IPS-20b (cell line): ENCODE data around the gene MYBPC1.
"Not testable (repeated sequence)": the region's sequence is repeated elsewhere in the genome, so short reads cannot be mapped to it uniquely, and the experiment has no call there.

Experiments used
- H3K27ac ChIP-seq: one replicate; pipeline ENCODE4 v1.5.1; 2013; ENCODE audit warnings: low read length
- H3K27me3 ChIP-seq: 2 replicates; pipeline ENCODE4 v1.6.1; 2013; ENCODE audit warnings: mild to moderate bottlenecking, low read length, inconsistent platforms; ENCODE audit not compliant: insufficient read depth
- H3K36me3 ChIP-seq: 2 replicates; pipeline ENCODE4 v1.6.1; 2013; ENCODE audit warnings: low read depth, mild to moderate bottlenecking, inconsistent platforms, low read length, moderate library complexity; ENCODE audit not compliant: insufficient read depth
- H3K4me1 ChIP-seq: 2 replicates; pipeline ENCODE4 v1.6.1; 2013; ENCODE audit warnings: mild to moderate bottlenecking, control low read depth, inconsistent platforms, low read length, moderate library complexity; ENCODE audit not compliant: insufficient read depth
- H3K4me3 ChIP-seq: 2 replicates; pipeline ENCODE4 v1.5.1; 2013; ENCODE audit warnings: mild to moderate bottlenecking, low read length, inconsistent platforms
- H3K9ac ChIP-seq: 2 replicates; pipeline ENCODE4 v1.6.1; 2013; ENCODE audit warnings: low read depth, mild to moderate bottlenecking, inconsistent platforms, low read length, moderate library complexity
- H3K9me3 ChIP-seq: 2 replicates; pipeline ENCODE4 v1.6.1; 2013; ENCODE audit warnings: mild to moderate bottlenecking, low read depth, low read length, inconsistent platforms; ENCODE audit not compliant: insufficient read depth

Gene MYBPC1

GRCh38 chr12:101729842-101730241 lies 135.1 kb downstream of the MYBPC1 start:
- no peak overlapping the region for H3K4me3 ChIP-seq
- no peaks in the 10 kb centered on the region for H3K9me3 ChIP-seq
- H3K9ac ChIP-seq = no peak overlapping the region
- peaks cover 21% of the 10 kb centered on the region for H3K36me3 ChIP-seq
- H3K4me1 ChIP-seq = no peaks in the 10 kb centered on the region
- no peaks in the 10 kb centered on the region for H3K27me3 ChIP-seq
- no peak overlapping the region for H3K27ac ChIP-seq

GRCh38 chr12:101732318-101732717 lies 137.5 kb downstream of the MYBPC1 start:
- no peak overlapping the region for H3K27ac ChIP-seq
- H3K4me3 ChIP-seq = no peak overlapping the region
- no peaks in the 10 kb centered on the region for H3K9me3 ChIP-seq
- peaks cover 6% of the 10 kb centered on the region; the same call in 1 of the 2 replicates for H3K36me3 ChIP-seq
- H3K27me3 ChIP-seq = no peaks in the 10 kb centered on the region
- no peaks in the 10 kb centered on the region for H3K4me1 ChIP-seq
- H3K9ac ChIP-seq = no peak overlapping the region

GRCh38 chr12:101733166-101733565 lies 138.4 kb downstream of the MYBPC1 start:
- Histone ChIP-seq H3K27me3 (no peaks in the 10 kb centered on the region), H3K4me3 (no peak overlapping the region), H3K36me3 (peaks cover 6% of the 10 kb centered on the region; the same call in 1 of the 2 replicates), H3K27ac (no peak overlapping the region), H3K4me1 (no peaks in the 10 kb centered on the region), H3K9ac (no peak overlapping the region), H3K9me3 (no peaks in the 10 kb centered on the region)

GRCh38 chr12:101734482-101734881 lies 139.7 kb downstream of the MYBPC1 start:
- not testable (repeated sequence) for H3K9ac ChIP-seq, H3K27ac ChIP-seq, H3K27me3 ChIP-seq, H3K36me3 ChIP-seq, H3K9me3 ChIP-seq, H3K4me1 ChIP-seq, H3K4me3 ChIP-seq
